Vagina (tissue), 2 donors: ENCODE data around the gene USP2. TPM values are rescaled to one million over a fixed set of nuclear protein-coding genes. Genes with fewer than 3 reads are reported as not detected.

ENCODE experiments used
- DNase-seq, 2 donors: peaks; one replicate each; pipeline ENCODE4 v3.0.0-alpha.2; 2017; ENCODE audit errors: extremely low spot score in 2 of 2
- H3K27ac ChIP-seq: fragments of 200-600 bp; sonication (generic); one replicate; pipeline ENCODE4 v1.5.1; 2019
- H3K27me3 ChIP-seq: fragments of 200-600 bp; sonication (generic); one replicate; pipeline ENCODE4 v1.5.1; 2019
- H3K36me3 ChIP-seq, 2 donors: fragments of 200-600 bp; sonication (generic); one replicate each; pipeline ENCODE4 v1.5.1; 2017 to 2019
- H3K4me1 ChIP-seq: fragments of 200-600 bp; sonication (generic); one replicate; pipeline ENCODE4 v1.5.1; 2019
- H3K4me3 ChIP-seq, 2 donors: fragments of 200-600 bp; sonication (generic); 1 replicate in 1 of 2; 2 replicates in 1 of 2; pipeline ENCODE4 v1.5.1; 2016 to 2019
- H3K9me3 ChIP-seq: fragments of 200-600 bp; sonication (generic); one replicate; pipeline ENCODE4 v1.5.1; 2019
- CTCF ChIP-seq, 3 experiments: fragments of 450-650 bp in 2 of 3; fragments of 200-600 bp in 1 of 3; sonication (generic) in 1 of 3; IDR thresholded peaks; one replicate each; pipeline ENCODE4 v1.5.1; 2017 to 2019; ENCODE audit warnings: antibody characterized with exemption in 3 of 3, mild to moderate bottlenecking in 2 of 3, moderate library complexity in 2 of 3
- POLR2A ChIP-seq, 2 donors: fragments of 450-650 bp; IDR thresholded peaks; one replicate each; pipeline ENCODE4 v1.6.1; 2017; ENCODE audit warnings: antibody characterized with exemption in 2 of 2, mild to moderate bottlenecking in 2 of 2, moderate library complexity in 2 of 2
- POLR2AphosphoS5 ChIP-seq, 2 donors: sonication (generic); formaldehyde crosslinking; IDR thresholded peaks; one replicate each; pipeline ENCODE4 v1.9.0; 2017; ENCODE audit warnings: antibody characterized with exemption in 2 of 2, mild to moderate bottlenecking in 2 of 2, low read depth in 1 of 2; ENCODE audit not compliant: insufficient read depth in 1 of 2
- intact Hi-C: fragments of 100-400 bp; cut with DNase I; formaldehyde crosslinking; loops from one replicate; pipeline ENCODE4 v1.15.1; 2023
- total RNA-seq: library from RNA; depleted of rRNA; stranded (reverse); fragments of >200 nt; gene quantifications from one replicate; pipeline ENCODE4 v1.2.3, GENCODE V29; 2016

Gene USP2
- total RNA-seq, 1 donor from 2014 or later = 2.5 TPM

- H3K27me3 ChIP-seq = no peaks in the 10 kb centered on the region
- no peak for DNase-seq
- H3K9me3 ChIP-seq = no peaks in the 10 kb centered on the region
- no peak overlapping the region for H3K4me3 ChIP-seq
- peaks cover 35% of the 10 kb centered on the region for H3K4me1 ChIP-seq
- H3K36me3 ChIP-seq = no peaks in the 10 kb centered on the region
- no peak overlapping the region for H3K27ac ChIP-seq
- TF ChIP-seq CTCF (IDR thresholded peaks at IDR 0.05) (no peak), POLR2A (IDR thresholded peaks at IDR 0.05) (no peak), POLR2AphosphoS5 (IDR thresholded peaks at IDR 0.05; ENCODE audit: insufficient read depth in 1 of 2, low read depth in 1 of 2) (no peak)
- intact Hi-C loops = no loop called here
These were observed 58.5 kb downstream of the USP2 start for GRCh38 chr11:119322921-119323531.

DNA sequence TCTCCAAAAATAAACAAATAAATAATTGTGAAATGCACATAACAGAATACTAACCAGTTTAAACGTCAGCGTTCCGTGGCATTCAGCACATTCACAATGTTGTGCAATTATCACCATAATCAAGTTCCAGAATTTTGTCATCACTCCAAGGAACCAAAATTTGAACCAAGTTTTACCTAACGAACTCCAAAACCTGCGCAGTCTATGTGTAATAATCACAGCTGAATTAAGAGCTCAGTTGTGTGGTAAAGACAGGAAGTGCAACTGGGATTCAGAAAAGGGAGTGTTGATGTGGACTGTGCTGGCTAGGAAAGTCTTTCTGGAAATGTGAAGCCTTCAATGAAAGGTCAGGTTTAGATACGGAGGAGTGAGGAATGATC lies 59.1 kb downstream of the USP2 start:
- TF ChIP-seq POLR2AphosphoS5 (IDR thresholded peaks at IDR 0.05; ENCODE audit: insufficient read depth in 1 of 2, low read depth in 1 of 2) (no peak), POLR2A (IDR thresholded peaks at IDR 0.05) (no peak), CTCF (IDR thresholded peaks at IDR 0.05) (no peak)
- H3K27me3 ChIP-seq = no peaks in the 10 kb centered on the region
- DNase-seq = no peak
- H3K4me3 ChIP-seq = no peak overlapping the region
- no peaks in the 10 kb centered on the region for H3K36me3 ChIP-seq
- peaks cover 41% of the 10 kb centered on the region for H3K4me1 ChIP-seq
- H3K9me3 ChIP-seq = no peaks in the 10 kb centered on the region
- peak overlapping the region; percentile 88 for H3K27ac ChIP-seq
- intact Hi-C loops = no loop called here

DNA sequence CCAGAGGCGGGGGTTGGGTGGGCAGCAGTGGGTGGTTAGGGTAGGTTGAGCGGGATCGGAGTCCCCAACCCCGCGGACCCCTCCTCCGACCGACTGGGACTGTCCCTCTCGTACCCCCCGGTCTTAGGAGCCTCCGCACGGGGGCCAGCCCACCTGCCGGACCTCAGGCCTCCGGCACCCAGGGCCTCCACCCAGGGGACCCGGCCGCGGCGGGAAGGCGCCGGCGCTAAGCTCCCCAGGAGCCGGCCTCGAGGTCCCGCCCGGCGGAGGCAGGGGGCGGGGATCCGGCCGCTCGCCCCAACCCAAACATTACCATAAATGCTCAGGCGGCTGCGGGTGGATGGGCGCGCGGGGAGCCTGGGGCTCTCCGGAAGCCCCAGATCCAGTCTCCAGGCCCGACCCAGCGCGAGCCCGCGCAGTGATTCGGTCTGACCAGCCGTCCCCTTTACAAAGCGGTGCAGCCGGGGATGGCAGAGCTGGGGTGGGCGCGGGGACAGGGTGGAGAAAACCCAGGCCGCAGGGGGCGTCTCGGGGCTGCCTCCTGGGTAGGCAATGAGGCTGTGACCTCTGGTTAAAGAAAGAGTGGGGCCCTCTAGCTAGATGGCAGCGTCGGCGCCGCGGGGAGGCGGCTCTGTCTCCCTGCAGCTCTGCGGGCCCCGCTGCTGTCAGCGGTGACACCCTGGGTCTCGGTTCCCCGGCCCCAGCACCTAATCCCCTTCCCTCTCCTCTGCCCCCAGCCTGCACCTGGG lies 60.5 kb downstream of the USP2 start:
- TF ChIP-seq CTCF (IDR thresholded peaks at IDR 0.05) (peak in 1 of 3 experiments; percentile 2), POLR2AphosphoS5 (IDR thresholded peaks at IDR 0.05; ENCODE audit: insufficient read depth in 1 of 2, low read depth in 1 of 2) (peak in 1 of 2 donors; percentile 76), POLR2A (IDR thresholded peaks at IDR 0.05) (peak in 1 of 2 donors; percentile 21)
- intact Hi-C loops = no loop called here
- Histone ChIP-seq H3K27ac (peak overlapping the region; percentile 88), H3K4me1 (peaks cover 52% of the 10 kb centered on the region), H3K36me3 (no peaks in the 10 kb centered on the region), H3K9me3 (no peaks in the 10 kb centered on the region), H3K4me3 (peak overlapping the region; percentile 41 to 48), H3K27me3 (no peaks in the 10 kb centered on the region)
- peak in 1 of 2 donors; percentile 86 for DNase-seq

GRCh38 chr11:119320240-119320775 lies 61.2 kb downstream of the USP2 start:
- intact Hi-C loops = no loop called here

More at GRCh38 chr11:119320240-119320775, 61.2 kb downstream of the USP2 start:
- Histone ChIP-seq H3K4me3 (peak overlapping the region; percentile 41 to 48), H3K36me3 (no peaks in the 10 kb centered on the region), H3K9me3 (no peaks in the 10 kb centered on the region), H3K4me1 (peaks cover 58% of the 10 kb centered on the region), H3K27ac (peak overlapping the region; percentile 88), H3K27me3 (no peaks in the 10 kb centered on the region)
- no peak for DNase-seq
- TF ChIP-seq POLR2A (IDR thresholded peaks at IDR 0.05) = no peak
- TF ChIP-seq CTCF (IDR thresholded peaks at IDR 0.05) = no peak
- no peak for TF ChIP-seq POLR2AphosphoS5 (IDR thresholded peaks at IDR 0.05; ENCODE audit: insufficient read depth in 1 of 2, low read depth in 1 of 2)
